Neutrophil (primary cell): ENCODE data around the gene NLRC5.
"Not testable (repeated sequence)": the region's sequence is repeated elsewhere in the genome, so short reads cannot be mapped to it uniquely, and the experiment has no call there.

ENCODE experiments used
- H3K27ac ChIP-seq: fragments of 200-600 bp; sonication (generic); 2 replicates; pipeline ENCODE4 v1.5.1; 2016; ENCODE audit warnings: mild to moderate bottlenecking, moderate library complexity
- H3K27me3 ChIP-seq: fragments of 200-600 bp; sonication (generic); 2 replicates; pipeline ENCODE4 v1.6.0; 2016; ENCODE audit warnings: mild to moderate bottlenecking
- H3K36me3 ChIP-seq: fragments of 200-600 bp; sonication (generic); 2 replicates; pipeline ENCODE4 v1.5.1; 2017
- H3K4me1 ChIP-seq, 2 experiments: fragments of 200-600 bp in 1 of 2; sonication (generic) in 1 of 2; 1 replicate in 1 of 2; 2 replicates in 1 of 2; pipeline versions ENCODE4 v1.5.1 to v1.6.1; 2013 to 2016; ENCODE audit warnings: low read depth in 1 of 2, low read length in 1 of 2, mild to moderate bottlenecking in 1 of 2, moderate library complexity in 1 of 2; ENCODE audit not compliant: control insufficient read depth in 1 of 2, insufficient read depth in 1 of 2
- H3K4me3 ChIP-seq, 2 experiments: fragments of 200-600 bp in 1 of 2; sonication (generic) in 1 of 2; 1 replicate in 1 of 2; 2 replicates in 1 of 2; pipeline ENCODE4 v1.5.1; 2013 to 2016; ENCODE audit warnings: low read depth in 1 of 2, low read length in 1 of 2, mild to moderate bottlenecking in 1 of 2, moderate library complexity in 1 of 2
- H3K9me3 ChIP-seq: fragments of 200-600 bp; sonication (generic); 2 replicates; pipeline ENCODE4 v1.5.1; 2016
- TF ChIP-seq, protein P1 (sequence below): fragments of 200-600 bp; sonication (generic); IDR thresholded peaks from 2 replicates; pipeline ENCODE4 v1.5.1; 2016; ENCODE audit warnings: antibody characterized with exemption

NLRC5 gene

DNA sequence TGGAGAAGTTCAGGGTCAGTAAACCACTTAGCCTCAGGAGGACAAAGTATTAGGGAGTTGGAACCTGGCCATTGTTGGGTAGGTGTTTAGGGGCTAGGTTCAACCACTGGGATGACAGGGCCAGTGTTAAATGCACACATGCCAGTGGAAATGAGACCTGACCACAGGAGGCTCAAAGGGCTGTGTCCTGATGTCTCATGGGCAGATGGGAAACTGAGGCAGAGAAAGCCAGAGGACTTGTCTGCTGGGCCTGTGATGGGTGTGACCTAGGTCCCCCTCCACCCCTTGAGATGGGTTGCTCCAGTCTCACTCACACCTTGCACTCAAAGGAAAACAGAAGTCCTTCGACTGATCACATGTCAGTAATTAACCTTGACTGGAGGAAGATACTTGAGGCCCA, 119.1 kb downstream of the NLRC5 start:
- Histone ChIP-seq H3K9me3 (no peaks in the 10 kb centered on the region), H3K4me3 (no peak overlapping the region), H3K27ac (peak overlapping the region; percentile 64), H3K27me3 (no peaks in the 10 kb centered on the region), H3K36me3 (peaks cover 7% of the 10 kb centered on the region), H3K4me1 (peaks cover 84 to 90% of the 10 kb centered on the region in 2 experiments)
- TF ChIP-seq, protein P1, sequence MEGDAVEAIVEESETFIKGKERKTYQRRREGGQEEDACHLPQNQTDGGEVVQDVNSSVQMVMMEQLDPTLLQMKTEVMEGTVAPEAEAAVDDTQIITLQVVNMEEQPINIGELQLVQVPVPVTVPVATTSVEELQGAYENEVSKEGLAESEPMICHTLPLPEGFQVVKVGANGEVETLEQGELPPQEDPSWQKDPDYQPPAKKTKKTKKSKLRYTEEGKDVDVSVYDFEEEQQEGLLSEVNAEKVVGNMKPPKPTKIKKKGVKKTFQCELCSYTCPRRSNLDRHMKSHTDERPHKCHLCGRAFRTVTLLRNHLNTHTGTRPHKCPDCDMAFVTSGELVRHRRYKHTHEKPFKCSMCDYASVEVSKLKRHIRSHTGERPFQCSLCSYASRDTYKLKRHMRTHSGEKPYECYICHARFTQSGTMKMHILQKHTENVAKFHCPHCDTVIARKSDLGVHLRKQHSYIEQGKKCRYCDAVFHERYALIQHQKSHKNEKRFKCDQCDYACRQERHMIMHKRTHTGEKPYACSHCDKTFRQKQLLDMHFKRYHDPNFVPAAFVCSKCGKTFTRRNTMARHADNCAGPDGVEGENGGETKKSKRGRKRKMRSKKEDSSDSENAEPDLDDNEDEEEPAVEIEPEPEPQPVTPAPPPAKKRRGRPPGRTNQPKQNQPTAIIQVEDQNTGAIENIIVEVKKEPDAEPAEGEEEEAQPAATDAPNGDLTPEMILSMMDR, result no peak

DNA sequence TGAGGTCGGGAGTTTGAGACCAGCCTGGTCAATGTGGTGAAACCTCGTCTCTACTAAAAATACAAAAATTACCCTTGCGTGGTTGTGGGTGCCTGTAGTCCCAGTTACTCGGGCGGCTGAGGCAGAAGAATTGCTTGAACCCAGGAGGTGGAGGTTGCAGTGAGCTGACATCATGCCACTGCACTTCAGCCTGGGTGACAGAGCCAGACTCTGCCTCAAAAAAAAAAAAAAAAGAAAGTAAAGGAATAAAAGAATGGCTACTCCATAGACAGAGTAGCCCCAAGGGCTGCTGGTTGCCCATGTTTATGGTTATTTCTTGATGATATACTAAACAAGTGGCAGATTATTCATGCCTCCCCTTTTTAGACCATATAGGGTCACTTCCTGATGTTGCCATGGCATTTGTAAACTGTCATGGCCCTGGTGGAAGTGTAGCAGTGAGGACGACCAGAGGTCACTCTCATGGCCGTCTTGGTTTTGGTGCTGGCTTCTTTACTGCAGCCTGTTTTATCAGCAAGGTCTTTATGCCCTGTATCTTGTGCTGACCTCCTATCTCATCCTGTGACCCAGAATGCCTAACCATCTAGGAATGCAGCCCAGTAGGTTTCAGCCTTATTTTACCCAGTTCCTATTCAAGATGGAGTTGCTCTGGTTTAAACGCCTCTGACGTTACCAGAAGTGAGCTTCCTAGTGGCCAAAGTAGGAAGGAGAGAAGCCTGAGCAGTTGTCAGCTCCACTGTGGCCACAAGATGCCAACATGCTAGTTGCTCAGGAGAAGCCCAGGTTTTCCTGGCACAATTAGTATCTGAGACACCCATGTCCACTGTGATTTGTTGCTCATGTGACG, 120.1 kb downstream of the NLRC5 start:
- H3K27me3 ChIP-seq, H3K4me3 ChIP-seq, H3K9me3 ChIP-seq: not testable (repeated sequence)
- H3K36me3 ChIP-seq, result peaks cover 17% of the 10 kb centered on the region
- peaks cover 86 to 93% of the 10 kb centered on the region in 2 experiments for H3K4me1 ChIP-seq
- peak overlapping the region; percentile 64 for H3K27ac ChIP-seq

DNA sequence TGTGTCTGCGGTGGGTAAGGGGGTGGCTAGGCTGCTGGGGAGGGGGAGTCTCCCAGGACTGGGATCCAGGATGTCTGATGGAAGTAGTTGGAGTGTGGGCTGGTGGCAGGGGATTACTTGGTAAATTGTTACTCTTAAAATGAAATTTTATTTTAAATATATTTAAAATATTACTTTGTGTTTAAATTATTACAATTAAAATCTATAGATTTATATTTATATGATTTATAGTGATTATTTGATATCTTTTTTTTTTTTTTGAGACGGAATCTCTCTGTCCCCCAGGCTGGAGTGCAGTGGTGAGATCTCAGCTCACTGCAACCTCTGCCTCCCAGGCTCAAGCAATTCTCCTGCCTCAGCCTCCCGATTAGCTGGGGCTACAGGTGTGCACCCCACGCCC, 121.6 kb downstream of the NLRC5 start:
- H3K36me3 ChIP-seq, result peaks cover 30% of the 10 kb centered on the region
- H3K9me3 ChIP-seq, result no peaks in the 10 kb centered on the region
- H3K27ac ChIP-seq, result peak overlapping the region; percentile 81
- TF ChIP-seq, protein P1, result no peak
- peaks cover 72 to 79% of the 10 kb centered on the region in 2 experiments for H3K4me1 ChIP-seq
- H3K4me3 ChIP-seq, result no peak overlapping the region
- H3K27me3 ChIP-seq, result no peaks in the 10 kb centered on the region

DNA sequence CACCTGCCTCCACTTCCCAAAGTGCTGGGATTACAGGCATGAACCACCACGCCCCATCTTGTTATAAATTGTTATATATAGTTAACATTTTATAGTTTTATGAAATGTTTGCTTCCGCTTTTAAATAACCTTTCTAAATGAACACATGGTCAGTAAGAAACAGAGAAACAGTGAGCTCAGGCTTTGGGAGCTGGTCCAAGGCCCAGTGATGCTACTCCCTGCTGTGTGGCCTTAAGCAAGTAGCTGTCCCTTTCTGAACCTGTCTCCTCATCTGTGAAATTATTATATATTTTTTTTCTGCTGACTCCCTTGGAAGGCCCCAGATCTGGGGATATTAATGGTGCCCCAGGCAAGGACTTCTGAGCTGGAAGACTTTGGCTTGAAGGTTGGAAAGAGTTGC, 122.1 kb downstream of the NLRC5 start:
- Histone ChIP-seq H3K27me3 (no peaks in the 10 kb centered on the region), H3K36me3 (peaks cover 35% of the 10 kb centered on the region), H3K27ac (peak overlapping the region; percentile 81), H3K4me3 (no peak overlapping the region), H3K4me1 (peaks cover 67 to 75% of the 10 kb centered on the region in 2 experiments), H3K9me3 (no peaks in the 10 kb centered on the region)
- TF ChIP-seq, protein P1, result no peak

DNA sequence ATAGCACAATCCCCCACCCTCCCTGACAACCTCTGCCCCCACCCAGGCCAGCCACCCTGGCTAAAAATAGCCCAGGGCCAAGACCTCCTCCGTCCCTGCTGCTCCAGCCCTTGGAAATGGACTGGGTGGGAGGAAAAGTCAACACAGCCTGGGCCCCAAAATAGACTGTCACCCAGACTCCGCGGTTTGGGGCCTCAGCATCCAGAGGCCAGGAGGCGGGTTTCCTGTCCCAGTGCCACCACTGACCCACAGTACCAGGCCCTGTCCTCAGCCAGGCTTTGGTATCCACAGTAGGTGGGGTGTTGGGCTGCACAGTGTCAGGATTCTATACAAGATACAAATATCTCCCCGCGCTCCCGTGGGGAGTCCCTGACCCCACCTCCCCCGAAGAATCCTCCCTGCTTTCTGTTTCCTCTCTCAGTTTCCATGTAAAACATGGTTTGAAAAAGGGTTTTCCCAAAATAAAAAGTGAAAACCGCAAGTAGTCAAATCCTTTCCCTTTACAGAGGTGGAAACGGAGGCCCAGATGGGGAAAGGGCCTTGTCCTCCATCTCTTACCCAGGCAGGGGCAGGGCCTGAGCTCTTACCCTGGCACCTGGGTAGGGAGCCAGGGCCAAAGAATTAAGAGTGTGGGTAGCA, 123.2 kb downstream of the NLRC5 start:
- Histone ChIP-seq H3K4me1 (peaks cover 60 to 65% of the 10 kb centered on the region in 2 experiments), H3K27me3 (no peaks in the 10 kb centered on the region), H3K27ac (peak overlapping the region; percentile 81), H3K4me3 (no peak overlapping the region), H3K36me3 (peaks cover 42% of the 10 kb centered on the region), H3K9me3 (no peaks in the 10 kb centered on the region)
- TF ChIP-seq, protein P1, result no peak

DNA sequence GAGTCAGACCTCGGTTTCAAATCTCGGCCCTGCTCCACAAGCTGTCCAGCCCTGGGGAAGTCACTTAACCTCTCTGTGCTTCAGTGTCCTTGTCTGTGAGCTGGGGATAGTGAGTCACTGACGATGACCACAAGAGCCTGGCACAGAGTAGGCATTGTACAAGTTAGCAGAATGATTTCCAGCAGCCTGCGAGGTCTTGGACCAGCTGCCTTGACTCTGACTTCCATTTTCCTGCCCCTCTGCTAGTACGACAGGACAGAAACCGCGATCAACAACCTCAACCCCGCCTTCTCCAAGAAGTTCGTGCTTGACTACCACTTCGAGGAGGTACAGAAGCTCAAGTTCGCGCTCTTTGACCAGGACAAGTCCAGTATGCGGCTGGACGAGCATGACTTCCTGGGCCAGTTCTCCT, 123.7 kb downstream of the NLRC5 start:
- H3K4me1 ChIP-seq, result peaks cover 57 to 62% of the 10 kb centered on the region in 2 experiments
- TF ChIP-seq, protein P1, result no peak
- H3K36me3 ChIP-seq, result peaks cover 46% of the 10 kb centered on the region
- H3K27ac ChIP-seq, result peak overlapping the region; percentile 81
- H3K4me3 ChIP-seq, result no peak overlapping the region
- no peaks in the 10 kb centered on the region for H3K9me3 ChIP-seq
- H3K27me3 ChIP-seq, result no peaks in the 10 kb centered on the region
